Measurements from ENCODE around the gene SLC20A1. TPM values are rescaled to one million over a fixed set of nuclear protein-coding genes. Genes with fewer than 3 reads are reported as not detected.
A peak's percentile ranks its signal among the peaks of the same experiment; 100 is the strongest.

The SLC20A1 gene
- total RNA-seq, 1 experiment from 2014 or later = 295 TPM

DNA sequence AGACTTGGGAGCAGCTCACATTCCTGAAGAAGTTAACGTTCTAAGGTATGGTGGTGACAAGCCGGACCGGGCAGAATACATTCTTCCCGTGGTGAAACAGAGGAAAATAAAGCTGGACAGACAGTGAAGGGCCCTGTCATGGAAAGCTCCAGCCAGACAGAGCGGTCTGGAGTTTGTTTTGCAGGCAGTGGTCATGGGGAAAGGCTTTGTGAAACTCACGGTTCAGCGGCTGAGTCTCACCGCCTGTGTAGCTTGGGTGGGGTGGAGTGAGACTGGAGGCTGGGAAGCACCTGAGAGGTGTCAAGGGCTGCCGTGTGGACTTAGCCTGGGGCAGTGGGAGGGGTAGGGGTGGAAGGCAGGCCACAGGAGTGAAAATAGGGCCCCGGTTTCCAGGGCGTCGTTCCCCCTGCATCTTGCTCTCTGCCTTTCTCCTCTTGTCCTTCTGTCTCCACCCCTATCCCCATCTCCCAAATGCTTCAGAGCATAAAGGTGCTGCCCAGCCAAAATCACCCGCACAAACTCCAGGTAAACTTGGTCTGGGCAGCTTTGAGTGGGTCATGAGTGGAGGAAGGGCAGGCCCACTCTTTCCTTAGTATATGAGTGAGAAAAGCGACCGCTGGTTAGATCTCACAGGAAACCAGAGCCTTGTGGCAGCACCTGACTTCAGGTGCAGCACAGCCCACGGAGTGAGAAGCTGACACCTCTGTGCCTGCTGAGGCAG is 11.4 kb upstream of the SLC20A1 start:
- Mint-ChIP-seq H3K27ac (ENCODE audit: low read depth, unreplicated experiment) (no peak overlapping the region), H3K4me3 (ENCODE audit: unreplicated experiment) (no peak overlapping the region), H3K4me1 (ENCODE audit: insufficient read depth, unreplicated experiment) (peaks cover 44% of the 10 kb centered on the region), H3K27me3 (ENCODE audit: insufficient read depth, unreplicated experiment) (no peaks in the 10 kb centered on the region), H3K36me3 (ENCODE audit: insufficient read depth, unreplicated experiment) (no peaks in the 10 kb centered on the region), H3K9me3 (ENCODE audit: unreplicated experiment) (no peaks in the 10 kb centered on the region)
- DNase-seq (ENCODE audit: unreplicated experiment) = no peak
- no TSS peak for BruUV-seq (replicated peaks)
- intact Hi-C loops (cut with micrococcal nuclease) = no loop called here
- TF ChIP-seq, protein P1, sequence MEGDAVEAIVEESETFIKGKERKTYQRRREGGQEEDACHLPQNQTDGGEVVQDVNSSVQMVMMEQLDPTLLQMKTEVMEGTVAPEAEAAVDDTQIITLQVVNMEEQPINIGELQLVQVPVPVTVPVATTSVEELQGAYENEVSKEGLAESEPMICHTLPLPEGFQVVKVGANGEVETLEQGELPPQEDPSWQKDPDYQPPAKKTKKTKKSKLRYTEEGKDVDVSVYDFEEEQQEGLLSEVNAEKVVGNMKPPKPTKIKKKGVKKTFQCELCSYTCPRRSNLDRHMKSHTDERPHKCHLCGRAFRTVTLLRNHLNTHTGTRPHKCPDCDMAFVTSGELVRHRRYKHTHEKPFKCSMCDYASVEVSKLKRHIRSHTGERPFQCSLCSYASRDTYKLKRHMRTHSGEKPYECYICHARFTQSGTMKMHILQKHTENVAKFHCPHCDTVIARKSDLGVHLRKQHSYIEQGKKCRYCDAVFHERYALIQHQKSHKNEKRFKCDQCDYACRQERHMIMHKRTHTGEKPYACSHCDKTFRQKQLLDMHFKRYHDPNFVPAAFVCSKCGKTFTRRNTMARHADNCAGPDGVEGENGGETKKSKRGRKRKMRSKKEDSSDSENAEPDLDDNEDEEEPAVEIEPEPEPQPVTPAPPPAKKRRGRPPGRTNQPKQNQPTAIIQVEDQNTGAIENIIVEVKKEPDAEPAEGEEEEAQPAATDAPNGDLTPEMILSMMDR (IDR thresholded peaks at IDR 0.05; ENCODE audit: unreplicated experiment) = no peak
- CTCF ChIA-PET = interaction anchor here (0.8 to 1.0 kb wide), 2 partner anchors 9 to 248 kb away, joined by 3 to 5 read pairs; no protein-coding TSS in a partner anchor
- POLR2A ChIA-PET = interaction anchor here (2.0 to 17.4 kb wide), 2 partner anchors 10 kb away, joined by 6 to 570 read pairs; partner anchors contain the start of gene SLC20A1

DNA sequence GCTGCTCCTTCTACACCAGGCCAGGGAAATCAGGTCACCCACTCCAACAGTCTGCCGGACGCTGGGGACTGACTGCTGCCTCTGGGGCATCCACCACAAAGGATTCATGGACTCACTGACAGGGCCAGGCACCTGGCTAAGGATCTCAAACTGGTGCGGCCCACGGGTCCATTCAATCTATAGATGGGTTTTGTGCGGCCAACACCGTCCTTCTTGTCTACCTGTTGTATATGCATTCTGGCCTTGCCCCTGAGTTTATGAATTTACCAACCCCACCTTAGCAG is 10.9 kb upstream of the SLC20A1 start:
- H3K9me3 Mint-ChIP-seq (ENCODE audit: unreplicated experiment) = no peaks in the 10 kb centered on the region
- intact Hi-C loops (cut with micrococcal nuclease) = no loop called here
- H3K36me3 Mint-ChIP-seq (ENCODE audit: insufficient read depth, unreplicated experiment) = no peaks in the 10 kb centered on the region
- DNase-seq (ENCODE audit: unreplicated experiment) = no peak
- H3K27ac Mint-ChIP-seq (ENCODE audit: low read depth, unreplicated experiment) = no peak overlapping the region
- H3K27me3 Mint-ChIP-seq (ENCODE audit: insufficient read depth, unreplicated experiment) = no peaks in the 10 kb centered on the region
- ChIA-PET POLR2A (interaction anchor here (17.4 kb wide), 1 partner anchor 10 kb away, joined by 570 read pairs; the partner anchor contains the start of gene SLC20A1), CTCF (no interaction called here)
- TF ChIP-seq, protein P1 (IDR thresholded peaks at IDR 0.05; ENCODE audit: unreplicated experiment) = no peak
- peaks cover 40% of the 10 kb centered on the region for H3K4me1 Mint-ChIP-seq (ENCODE audit: insufficient read depth, unreplicated experiment)
- BruUV-seq (replicated peaks) = no TSS peak
- H3K4me3 Mint-ChIP-seq (ENCODE audit: unreplicated experiment) = no peak overlapping the region

DNA sequence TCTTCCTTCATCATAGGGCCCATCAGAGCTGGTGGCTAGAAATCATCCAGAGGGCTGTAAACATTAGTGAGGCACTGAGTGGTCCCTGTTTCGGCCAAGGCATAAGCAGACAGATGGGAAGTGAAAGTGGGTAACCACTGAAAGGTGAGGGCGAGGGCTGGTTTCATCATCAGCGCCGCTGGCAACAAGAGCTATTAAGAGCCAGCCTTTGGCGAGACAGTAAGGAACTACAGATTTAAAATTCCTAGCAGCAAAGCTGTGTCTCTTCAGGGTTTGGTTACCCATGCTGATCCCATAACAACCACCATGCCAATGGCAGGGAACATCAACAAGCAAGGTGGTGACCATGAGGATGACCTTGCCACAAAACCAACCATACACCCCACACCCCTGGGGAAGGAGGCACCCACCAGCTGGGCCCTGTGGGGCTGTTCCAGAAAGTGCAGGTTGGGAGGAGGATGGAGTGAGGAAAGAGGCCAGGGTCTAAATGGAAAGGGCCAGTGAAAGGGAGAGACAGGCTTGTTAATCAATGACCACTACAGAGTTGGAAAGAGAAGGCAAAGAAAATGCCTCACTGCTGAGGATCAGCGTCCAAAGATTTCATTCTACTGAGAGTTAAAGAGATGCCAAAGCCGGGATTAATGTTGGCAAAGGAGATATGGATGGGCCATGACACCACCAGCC is 9.0 kb upstream of the SLC20A1 start:
- Mint-ChIP-seq H3K36me3 (ENCODE audit: insufficient read depth, unreplicated experiment) (no peaks in the 10 kb centered on the region), H3K9me3 (ENCODE audit: unreplicated experiment) (no peaks in the 10 kb centered on the region), H3K27me3 (ENCODE audit: insufficient read depth, unreplicated experiment) (no peaks in the 10 kb centered on the region), H3K27ac (ENCODE audit: low read depth, unreplicated experiment) (no peak overlapping the region), H3K4me3 (ENCODE audit: unreplicated experiment) (no peak overlapping the region), H3K4me1 (ENCODE audit: insufficient read depth, unreplicated experiment) (peaks cover 38% of the 10 kb centered on the region)
- ChIA-PET CTCF (interaction anchor here (1.1 to 1.5 kb wide), 2 partner anchors 9 to 90 kb away, joined by 4 read pairs; no protein-coding TSS in a partner anchor), POLR2A (interaction anchor here (17.4 kb wide), 1 partner anchor 8 kb away, joined by 570 read pairs; the partner anchor contains the start of gene SLC20A1)
- intact Hi-C loops (cut with micrococcal nuclease) = no loop called here
- BruUV-seq (replicated peaks) = no TSS peak
- DNase-seq (ENCODE audit: unreplicated experiment) = no peak
- TF ChIP-seq, protein P1 (IDR thresholded peaks at IDR 0.05; ENCODE audit: unreplicated experiment) = no peak

DNA sequence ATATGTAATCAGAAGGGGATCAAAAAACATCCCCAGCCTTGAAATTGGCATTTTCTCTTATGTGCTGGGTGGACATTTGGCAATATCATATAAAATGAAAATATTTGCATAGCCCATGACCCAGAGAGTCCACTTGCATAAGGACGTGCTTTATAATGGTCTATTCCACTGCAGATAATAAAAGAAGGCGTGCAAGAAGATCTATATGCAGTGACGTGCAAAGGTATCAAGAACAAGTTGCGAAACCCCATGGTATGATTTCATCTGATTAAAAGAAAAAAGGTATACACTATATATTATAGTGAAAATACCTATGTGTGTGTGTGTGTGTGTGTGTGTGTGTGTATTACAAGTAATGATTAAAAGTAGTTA is 8.5 kb upstream of the SLC20A1 start:
- peaks cover 34% of the 10 kb centered on the region for H3K4me1 Mint-ChIP-seq (ENCODE audit: insufficient read depth, unreplicated experiment)
- peak; percentile 44 for DNase-seq (ENCODE audit: unreplicated experiment)
- no peaks in the 10 kb centered on the region for H3K9me3 Mint-ChIP-seq (ENCODE audit: unreplicated experiment)
- POLR2A ChIA-PET = interaction anchor here (1.1 to 17.4 kb wide), 2 partner anchors 7 to 10 kb away, joined by 6 to 570 read pairs; partner anchors contain the start of gene SLC20A1
- no peaks in the 10 kb centered on the region for H3K36me3 Mint-ChIP-seq (ENCODE audit: insufficient read depth, unreplicated experiment)
- H3K27ac Mint-ChIP-seq (ENCODE audit: low read depth, unreplicated experiment) = no peak overlapping the region
- no peaks in the 10 kb centered on the region for H3K27me3 Mint-ChIP-seq (ENCODE audit: insufficient read depth, unreplicated experiment)
- intact Hi-C loops (cut with micrococcal nuclease) = no loop called here
- CTCF ChIA-PET = interaction anchor here (0.6 to 1.5 kb wide), 2 partner anchors 9 to 18 kb away, joined by 3 to 4 read pairs; no protein-coding TSS in a partner anchor
- H3K4me3 Mint-ChIP-seq (ENCODE audit: unreplicated experiment) = no peak overlapping the region
- BruUV-seq (replicated peaks) = no TSS peak
- TF ChIP-seq, protein P1 (IDR thresholded peaks at IDR 0.05; ENCODE audit: unreplicated experiment) = no peak

All from MCF 10A (cell line).